A549 (cell line): ENCODE measurements around the gene FBXO28. TPM values are rescaled to one million over a fixed set of nuclear protein-coding genes. Genes with fewer than 3 reads are reported as not detected.

Experiments
- ATAC-seq, 2 experiments: fragments of 200-7000 bp in 1 of 2; fragments of >200 bp in 1 of 2; cut with Nextera tagmentation in 1 of 2; cut with Tn5 transposase in 1 of 2; 3 replicates each; pipeline versions ENCODE4 v1.8.0 to v1.9.1; 2018 to 2020; ENCODE audit warnings: mild to moderate bottlenecking in 1 of 2, moderate library complexity in 1 of 2
- CTCF ChIA-PET: fragments of 300-600 bp; sonication (Branson Sonifier 250); formaldehyde crosslinking; extraction: SDS; loops from one replicate; lab custom pipeline; 2021; ENCODE audit warnings: antibody characterized with exemption, inconsistent platforms; lab: Yijun Ruan, JAX
- POLR2A ChIA-PET: fragments of 350-600 bp; formaldehyde crosslinking; extraction: SDS; loops from one replicate; lab custom pipeline; 2021; ENCODE audit warnings: antibody characterized with exemption, inconsistent platforms; lab: Yijun Ruan, JAX
- DNase-seq, 2 experiments: peaks; one replicate each; pipeline versions ENCODE4 v3.0.0 to v3.0.0-alpha.2; 2011 to 2016; ENCODE audit warnings: low read depth in 1 of 2, low spot score in 1 of 2
- FAIRE-seq: peaks from 2 replicates; lab custom pipeline; 2011; peaks lifted over from hg19 to GRCh38; lab: Jason Lieb, UNC
- H3K27ac ChIP-seq, 2 experiments: fragments of >200 bp; sonication (Bioruptor Twin); formaldehyde crosslinking; 3 replicates each; pipeline ENCODE4 v1.5.1; 2016 to 2017
- H3K4me1 ChIP-seq: fragments of >200 bp; sonication (Bioruptor Twin); formaldehyde crosslinking; 3 replicates; pipeline ENCODE4 v1.6.1; 2016
- H3K4me2 ChIP-seq: fragments of >200 bp; sonication (Bioruptor Twin); formaldehyde crosslinking; 3 replicates; pipeline ENCODE4 v1.6.1; 2016
- H3K4me3 ChIP-seq: fragments of >200 bp; sonication (Bioruptor Twin); formaldehyde crosslinking; 3 replicates; pipeline ENCODE4 v1.5.1; 2016
- H3K9me3 ChIP-seq: fragments of >200 bp; sonication (Bioruptor Twin); formaldehyde crosslinking; 3 replicates; pipeline ENCODE4 v1.6.1; 2016
- ATOH8 ChIP-seq: fragments of 250-450 bp; sonication (Bioruptor Pico); IDR thresholded peaks from 2 replicates; pipeline ENCODE4 v1.5.0; 2020; ENCODE audit warnings: low read depth, mild to moderate bottlenecking, moderate library complexity
- BHLHE40 ChIP-seq: IDR thresholded peaks from 2 replicates; pipeline ENCODE4 v1.6.1; 2012; ENCODE audit warnings: low read depth, low read length, inconsistent platforms
- CBX8 ChIP-seq: fragments of 200-600 bp; sonication (generic); IDR thresholded peaks from 2 replicates; pipeline ENCODE4 v1.6.1; 2016
- CHD4 ChIP-seq: fragments of 200-600 bp; sonication (generic); IDR thresholded peaks from 2 replicates; pipeline ENCODE4 v1.6.1; 2016; ENCODE audit warnings: antibody characterized with exemption, mild to moderate bottlenecking, borderline replicate concordance
- CTCF ChIP-seq: fragments of >200 bp; sonication (Bioruptor Twin); formaldehyde crosslinking; IDR thresholded peaks from 3 replicates; pipeline ENCODE4 v1.5.1; 2016
- EHMT2 ChIP-seq: fragments of 200-600 bp; sonication (generic); IDR thresholded peaks from 2 replicates; pipeline ENCODE4 v1.6.1; 2016; ENCODE audit warnings: antibody characterized with exemption, low read depth, mild to moderate bottlenecking, moderate library complexity
- FOSB ChIP-seq: fragments of 250-450 bp; sonication (Bioruptor Pico); IDR thresholded peaks from 2 replicates; pipeline ENCODE4 v1.5.0; 2020; ENCODE audit warnings: mild to moderate bottlenecking, moderate library complexity
- GATA3 ChIP-seq: IDR thresholded peaks from 2 replicates; pipeline ENCODE4 v1.6.1; 2012; ENCODE audit warnings: borderline replicate concordance
- HEYL ChIP-seq: fragments of 250-450 bp; sonication (Bioruptor Pico); IDR thresholded peaks from 2 replicates; pipeline ENCODE4 v1.8.0; 2021; ENCODE audit warnings: mild to moderate bottlenecking, moderate library complexity
- HOXB5 ChIP-seq: fragments of 250-450 bp; sonication (Bioruptor Pico); IDR thresholded peaks from 2 replicates; pipeline ENCODE4 v1.5.0; 2020; ENCODE audit warnings: mild to moderate bottlenecking, moderate library complexity
- KDM1A ChIP-seq: fragments of 200-600 bp; sonication (generic); IDR thresholded peaks from 2 replicates; pipeline ENCODE4 v1.6.1; 2016; ENCODE audit warnings: low read depth, mild to moderate bottlenecking
- KDM5A ChIP-seq: fragments of 200-600 bp; sonication (generic); IDR thresholded peaks from 2 replicates; pipeline ENCODE4 v1.6.1; 2016; ENCODE audit warnings: antibody characterized with exemption, mild to moderate bottlenecking
- MAZ ChIP-seq: fragments of 150-350 bp; IDR thresholded peaks from 2 replicates; pipeline ENCODE4 v1.6.1; 2014; ENCODE audit warnings: antibody characterized with exemption, low read depth, low read length, borderline replicate concordance
- MYC ChIP-seq: IDR thresholded peaks from 2 replicates; pipeline ENCODE4 v1.6.1; 2012; ENCODE audit warnings: mild to moderate bottlenecking, inconsistent platforms, low read length, improper control_type of control experiment, borderline replicate concordance
- NFE2L2 ChIP-seq: fragments of 150-350 bp; conservative IDR thresholded peaks from 2 replicates; pipeline ENCODE4 v1.6.1; 2014; ENCODE audit warnings: low read length
- NR3C1 ChIP-seq: fragments of >200 bp; sonication (Bioruptor Twin); formaldehyde crosslinking; IDR thresholded peaks from 3 replicates; pipeline ENCODE4 v1.6.1; 2017
- PBX3 ChIP-seq: IDR thresholded peaks from 2 replicates; pipeline ENCODE4 v1.6.1; 2012
- PHF8 ChIP-seq: fragments of 200-600 bp; sonication (generic); IDR thresholded peaks from 2 replicates; pipeline ENCODE4 v1.6.1; 2016; ENCODE audit warnings: low read depth, mild to moderate bottlenecking, antibody characterized with exemption, moderate library complexity, borderline replicate concordance
- POLR2A ChIP-seq: IDR thresholded peaks from 2 replicates; pipeline ENCODE4 v1.6.1; 2012; ENCODE audit warnings: mild to moderate bottlenecking, low read length
- RFX5 ChIP-seq: fragments of 450-650 bp; IDR thresholded peaks from 2 replicates; pipeline ENCODE4 v1.7.1; 2014; ENCODE audit warnings: antibody characterized with exemption, mild to moderate bottlenecking, moderate library complexity
- RNF2 ChIP-seq: fragments of 200-600 bp; sonication (generic); IDR thresholded peaks from 2 replicates; pipeline ENCODE4 v1.6.1; 2016; ENCODE audit warnings: low read depth, mild to moderate bottlenecking, antibody characterized with exemption, moderate library complexity, borderline replicate concordance
- SMC3 ChIP-seq: fragments of >200 bp; sonication (Bioruptor Twin); formaldehyde crosslinking; IDR thresholded peaks from 3 replicates; pipeline ENCODE4 v1.6.1; 2018; ENCODE audit warnings: inconsistent platforms
- SREBF2 ChIP-seq: fragments of 450-650 bp; IDR thresholded peaks from 2 replicates; pipeline ENCODE4 v1.6.1; 2014; ENCODE audit warnings: mild to moderate bottlenecking, moderate library complexity
- ZC3H11A ChIP-seq: fragments of 450-650 bp; IDR thresholded peaks from 2 replicates; pipeline ENCODE4 v1.6.1; 2014; ENCODE audit warnings: antibody characterized with exemption, mild to moderate bottlenecking
- WGBS: methylation state at CpG from one replicate; pipeline ENCODE4 v1.1.6; 2017; ENCODE audit errors: missing lambda C conversion rate; 5-methylcytosine and 5-hydroxymethylcytosine counted together
- polyA plus RNA-seq, 4 experiments: library from polyadenylated mRNA; depleted of rRNA in 3 of 4; stranded (reverse); fragments of >200 nt; fragmentation: RNase III in 1 of 4; extraction: RNeasy Plus Mini Kit Qiagen cat#74134 plus additional on column Dnase treatment in 1 of 4; gene quantifications; 2 replicates in 3 of 4; 3 replicates in 1 of 4; pipeline ENCODE4 v1.2.3, GENCODE V29; 2011 to 2017

FBXO28 gene
- polyA plus RNA-seq, 2 of the 4 experiments (the other 2 are of a cell fraction): 19.1 to 31.5 TPM

- no peak for FAIRE-seq
- Histone ChIP-seq H3K4me3 (no peak overlapping the region), H3K9me3 (peaks cover 4% of the 10 kb centered on the region; the same call in 1 of the 3 replicates), H3K27ac (no peak overlapping the region), H3K4me2 (no peak overlapping the region), H3K4me1 (peaks cover 8% of the 10 kb centered on the region; the same call in 1 of the 3 replicates)
- TF ChIP-seq RFX5: no peak
- TF ChIP-seq CTCF: no peak
- TF ChIP-seq NFE2L2: no peak
- TF ChIP-seq BHLHE40: no peak
- TF ChIP-seq CBX8: no peak
- no peak for TF ChIP-seq KDM1A
- TF ChIP-seq GATA3: no peak
- TF ChIP-seq CHD4: no peak
- TF ChIP-seq SMC3: no peak
- TF ChIP-seq HEYL (CRISPR knock-in tag): no peak
- no peak for TF ChIP-seq HOXB5 (CRISPR knock-in tag)
- no peak for TF ChIP-seq ATOH8
- TF ChIP-seq PHF8: no peak
- TF ChIP-seq PBX3: no peak
- no peak for TF ChIP-seq FOSB
- no peak for TF ChIP-seq MYC
- TF ChIP-seq NR3C1: no peak
- TF ChIP-seq SREBF2: no peak
- TF ChIP-seq MAZ: no peak
- DNase-seq: no peak
- POLR2A ChIA-PET: no interaction called here
- ATAC-seq: no peak
- CTCF ChIA-PET: interaction anchor here (1.0 kb wide), 1 partner anchor 11 kb away, joined by 4 read pairs; no protein-coding TSS in a partner anchor
- 90% methylated on average over 2 of the region's 2 CpGs for WGBS
These were observed 74.4 kb downstream of the FBXO28 start for GRCh38 chr1:224188286-224188685.

GRCh38 chr1:224189561-224189960 is 75.7 kb downstream of the FBXO28 start:
- POLR2A ChIA-PET: no interaction called here
- Histone ChIP-seq H3K9me3 (peaks cover 4% of the 10 kb centered on the region; the same call in 1 of the 3 replicates), H3K4me2 (no peak overlapping the region), H3K27ac (no peak overlapping the region), H3K4me3 (no peak overlapping the region), H3K4me1 (peaks cover 6% of the 10 kb centered on the region; the same call in 1 of the 3 replicates)
- FAIRE-seq (no peak), DNase-seq (no peak), ATAC-seq (no peak)
- CTCF ChIA-PET: no interaction called here
- TF ChIP-seq EHMT2 (no peak), ZC3H11A (no peak)
- 94% methylated on average over 7 of the region's 7 CpGs for WGBS

- H3K9me3 ChIP-seq: peaks cover 4% of the 10 kb centered on the region; the same call in 1 of the 3 replicates
- ATAC-seq (no peak), DNase-seq (no peak), FAIRE-seq (no peak)
- no peak overlapping the region for H3K27ac ChIP-seq
- WGBS: 79% methylated on average over 5 of the region's 5 CpGs
- no peaks in the 10 kb centered on the region for H3K4me1 ChIP-seq
- H3K4me3 ChIP-seq: no peak overlapping the region
- TF ChIP-seq RNF2 (no peak), POLR2A (no peak), KDM5A (no peak), HOXB5 (CRISPR knock-in tag) (no peak), RFX5 (no peak)
- POLR2A ChIA-PET: interaction anchor here (0.8 kb wide), 1 partner anchor 9 kb away, joined by 4 read pairs; the partner anchor contains the start of gene DEGS1
- CTCF ChIA-PET: interaction anchor here (1.2 to 1.5 kb wide), 4 partner anchors 11 to 265 kb away, joined by 3 to 4 read pairs (median 4); no protein-coding TSS in a partner anchor
- no peak overlapping the region for H3K4me2 ChIP-seq
These were observed 78.3 kb downstream of the FBXO28 start for GRCh38 chr1:224192082-224192788.
